PC-3 (cell line): ENCODE results near the gene RING1. TPM values are rescaled to one million over a fixed set of nuclear protein-coding genes. Genes with fewer than 3 reads are reported as not detected.

ENCODE experiments used
- ATAC-seq: fragments of 200-7000 bp; cut with Tn5 transposase; 2 replicates; pipeline ENCODE4 v1.9.1; 2020; ENCODE audit warnings: mild to moderate bottlenecking, moderate library complexity
- BruUV-seq: library from RNA; stranded (reverse); fragments of 400-500 nt; replicated peaks from 2 replicates; lab custom pipeline; 2021; lab: Mats Ljungman, UMichigan
- CTCF ChIA-PET: fragments of 300-600 bp; sonication (Branson Sonifier 250); formaldehyde crosslinking; loops from one replicate; lab custom pipeline; 2022; ENCODE audit warnings: antibody characterized with exemption; lab: Charles Lee
- POLR2A ChIA-PET: fragments of 300-600 bp; sonication (Branson Sonifier 250); formaldehyde crosslinking; loops from one replicate; lab custom pipeline; 2022; ENCODE audit warnings: antibody characterized with exemption; ENCODE audit not compliant: unreplicated experiment; lab: Charles Lee
- DNase-seq: peaks from one replicate; pipeline ENCODE4 v3.0.0-alpha.2; 2015
- H2AFZ ChIP-seq: fragments of 300-600 bp; sonication (generic); 2 replicates; pipeline ENCODE4 v1.6.0; 2016; ENCODE audit warnings: antibody characterized with exemption, low read length
- H3F3A ChIP-seq: fragments of 300-600 bp; sonication (generic); one replicate; pipeline ENCODE4 v1.6.0; 2017; ENCODE audit warnings: antibody characterized with exemption, low read length, control low read depth, mild to moderate bottlenecking; ENCODE audit not compliant: unreplicated experiment
- H3K27ac ChIP-seq: fragments of 300-600 bp; sonication (generic); 2 replicates; pipeline ENCODE4 v1.5.1; 2016; ENCODE audit warnings: mild to moderate bottlenecking, low read length
- H3K27me3 ChIP-seq: fragments of 300-600 bp; sonication (generic); 2 replicates; pipeline ENCODE4 v1.6.1; 2016; ENCODE audit warnings: low read length, mixed read lengths
- H3K36me3 ChIP-seq: fragments of 300-600 bp; sonication (generic); 2 replicates; pipeline ENCODE4 v1.6.1; 2016; ENCODE audit warnings: low read depth, mixed run types, low read length, mixed read lengths
- H3K4me1 ChIP-seq: fragments of 300-600 bp; sonication (generic); 2 replicates; pipeline ENCODE4 v1.5.1; 2016; ENCODE audit warnings: low read length; ENCODE audit not compliant: insufficient read depth
- H3K4me2 ChIP-seq: fragments of 300-600 bp; sonication (generic); 2 replicates; pipeline ENCODE4 v1.6.0; 2016; ENCODE audit warnings: low read length
- H3K4me3 ChIP-seq: fragments of 300-600 bp; sonication (generic); 2 replicates; pipeline ENCODE4 v1.5.1; 2016; ENCODE audit warnings: mild to moderate bottlenecking, low read length, mixed read lengths
- H3K79me2 ChIP-seq: fragments of 300-600 bp; sonication (generic); 2 replicates; pipeline ENCODE4 v1.6.1; 2017; ENCODE audit warnings: low read length, mixed read lengths
- H3K9ac ChIP-seq: fragments of 300-600 bp; sonication (generic); 2 replicates; pipeline ENCODE4 v1.6.0; 2016; ENCODE audit warnings: mild to moderate bottlenecking, low read length
- H3K9me2 ChIP-seq: fragments of 300-600 bp; sonication (generic); replicated peaks from 2 replicates; pipeline ENCODE4 v1.6.1; 2016; ENCODE audit warnings: mixed run types, low read length, mixed read lengths
- H3K9me3 ChIP-seq: fragments of 300-600 bp; sonication (generic); 2 replicates; pipeline ENCODE4 v1.6.1; 2016; ENCODE audit warnings: low read length, mixed read lengths
- H4K20me1 ChIP-seq: fragments of 300-600 bp; sonication (generic); 2 replicates; pipeline ENCODE4 v1.6.1; 2016; ENCODE audit warnings: low read length, mixed read lengths
- EZH2 ChIP-seq: fragments of 300-600 bp; sonication (generic); IDR thresholded peaks from one replicate; pipeline ENCODE4 v1.6.1; 2017; ENCODE audit warnings: antibody characterized with exemption, mild to moderate bottlenecking, low read length; ENCODE audit not compliant: unreplicated experiment
- EZH2phosphoT487 ChIP-seq: fragments of 300-600 bp; sonication (generic); IDR thresholded peaks from 2 replicates; pipeline ENCODE4 v1.6.1; 2018; ENCODE audit warnings: mild to moderate bottlenecking, antibody characterized with exemption, low read length, borderline replicate concordance
- intact Hi-C: fragments of 100-400 bp; cut with micrococcal nuclease; formaldehyde crosslinking; loops from 2 replicates; pipeline ENCODE4 v1.9.0; 2023
- total RNA-seq: library from RNA; depleted of rRNA; stranded (reverse); fragments of >200 nt; gene quantifications from 2 replicates; pipeline ENCODE4 v1.2.3, GENCODE V29; 2014
- TF ChIP-seq, protein P1 (sequence below): fragments of 300-600 bp; sonication (generic); conservative IDR thresholded peaks from 2 replicates; pipeline ENCODE4 v1.5.1; 2017; ENCODE audit warnings: antibody characterized with exemption, low read depth, mild to moderate bottlenecking, low read length

Gene RING1
- total RNA-seq, 1 experiment from 2014 or later, result 23.3 TPM

- no TSS peak for BruUV-seq
- ChIA-PET CTCF (no interaction called here), POLR2A (no interaction called here)
- no peaks in the 10 kb centered on the region for H3K9me2 ChIP-seq
- no peak overlapping the region for H3K9ac ChIP-seq
- peaks cover 30% of the 10 kb centered on the region for H3K4me1 ChIP-seq
- no peaks in the 10 kb centered on the region for H3K9me3 ChIP-seq
- ATAC-seq, result no peak
- peaks cover 7% of the 10 kb centered on the region for H3F3A ChIP-seq
- H3K36me3 ChIP-seq, result no peaks in the 10 kb centered on the region
- intact Hi-C loops, result loop anchor here (2.0 kb wide), 1 partner anchor 47 kb away; the partner anchor contains the start of gene RGL2
- H2AFZ ChIP-seq, result no peak overlapping the region
- no peaks in the 10 kb centered on the region for H3K27me3 ChIP-seq
- H3K27ac ChIP-seq, result no peak overlapping the region
- H3K4me2 ChIP-seq, result no peak overlapping the region
- no peak for DNase-seq
- TF ChIP-seq, protein P1, sequence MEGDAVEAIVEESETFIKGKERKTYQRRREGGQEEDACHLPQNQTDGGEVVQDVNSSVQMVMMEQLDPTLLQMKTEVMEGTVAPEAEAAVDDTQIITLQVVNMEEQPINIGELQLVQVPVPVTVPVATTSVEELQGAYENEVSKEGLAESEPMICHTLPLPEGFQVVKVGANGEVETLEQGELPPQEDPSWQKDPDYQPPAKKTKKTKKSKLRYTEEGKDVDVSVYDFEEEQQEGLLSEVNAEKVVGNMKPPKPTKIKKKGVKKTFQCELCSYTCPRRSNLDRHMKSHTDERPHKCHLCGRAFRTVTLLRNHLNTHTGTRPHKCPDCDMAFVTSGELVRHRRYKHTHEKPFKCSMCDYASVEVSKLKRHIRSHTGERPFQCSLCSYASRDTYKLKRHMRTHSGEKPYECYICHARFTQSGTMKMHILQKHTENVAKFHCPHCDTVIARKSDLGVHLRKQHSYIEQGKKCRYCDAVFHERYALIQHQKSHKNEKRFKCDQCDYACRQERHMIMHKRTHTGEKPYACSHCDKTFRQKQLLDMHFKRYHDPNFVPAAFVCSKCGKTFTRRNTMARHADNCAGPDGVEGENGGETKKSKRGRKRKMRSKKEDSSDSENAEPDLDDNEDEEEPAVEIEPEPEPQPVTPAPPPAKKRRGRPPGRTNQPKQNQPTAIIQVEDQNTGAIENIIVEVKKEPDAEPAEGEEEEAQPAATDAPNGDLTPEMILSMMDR, result no peak
- TF ChIP-seq EZH2phosphoT487, result no peak
- no peak for TF ChIP-seq EZH2
- no peak overlapping the region for H3K4me3 ChIP-seq
- no peaks in the 10 kb centered on the region for H4K20me1 ChIP-seq
- no peaks in the 10 kb centered on the region for H3K79me2 ChIP-seq
Measured at GRCh38 chr6:33251395-33252012, 43.2 kb downstream of the RING1 start.

DNA sequence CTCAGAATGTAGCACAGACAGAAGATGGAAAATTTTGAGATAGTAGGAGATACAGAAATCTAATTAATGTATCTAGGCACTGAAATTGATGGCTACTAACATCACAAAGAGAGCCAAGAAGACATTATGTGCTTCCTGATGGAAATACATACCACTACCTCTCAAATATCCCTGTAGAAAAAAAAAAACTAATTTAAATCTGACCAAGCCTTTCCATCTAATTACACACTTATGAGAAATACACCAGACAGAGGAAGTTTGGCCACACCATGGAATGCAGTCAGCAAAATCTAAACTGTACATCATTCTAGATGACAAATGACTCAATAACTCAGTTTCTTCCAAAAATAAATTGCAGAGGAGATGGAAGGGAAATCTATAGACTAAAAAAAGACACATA is 44.5 kb downstream of the RING1 start:
- Histone ChIP-seq H3K4me1 (peaks cover 30% of the 10 kb centered on the region), H3K9me2 (no peaks in the 10 kb centered on the region), H2AFZ (no peak overlapping the region), H3K27me3 (no peaks in the 10 kb centered on the region), H3F3A (peaks cover 7% of the 10 kb centered on the region), H3K9me3 (no peaks in the 10 kb centered on the region), H4K20me1 (no peaks in the 10 kb centered on the region), H3K4me2 (no peak overlapping the region), H3K36me3 (peaks cover 3% of the 10 kb centered on the region; the same call in 1 of the 2 replicates), H3K4me3 (no peak overlapping the region), H3K27ac (no peak overlapping the region), H3K79me2 (0 out of 2 replicates have a peak, but pooled peaks cover 2% of the 10 kb centered on the region), H3K9ac (no peak overlapping the region)
- ATAC-seq, result no peak
- intact Hi-C loops, result no loop called here
- no peak for DNase-seq
- no TSS peak for BruUV-seq
- POLR2A ChIA-PET, result no interaction called here
- TF ChIP-seq EZH2phosphoT487 (no peak), EZH2 (no peak)
- TF ChIP-seq, protein P1, result no peak
- CTCF ChIA-PET, result no interaction called here

DNA sequence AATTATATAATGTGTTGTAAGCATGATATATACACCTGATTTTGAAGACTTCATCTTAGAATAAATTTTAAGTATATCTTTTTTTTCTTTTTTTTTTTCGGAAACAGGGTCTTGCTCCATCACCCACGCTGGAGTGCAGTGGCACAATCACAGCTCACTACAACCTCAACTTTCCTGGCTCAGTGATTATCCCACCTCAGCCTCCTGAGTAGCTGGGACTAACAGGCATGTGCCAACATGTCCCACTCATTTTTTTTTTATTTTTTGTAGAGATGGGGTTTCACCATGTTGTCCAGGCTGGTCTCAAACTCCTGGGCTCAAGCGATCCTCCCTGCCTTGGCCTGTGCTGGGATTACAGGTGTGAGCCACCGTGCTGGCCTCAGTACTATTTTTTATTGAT is 46.3 kb downstream of the RING1 start:
- no TSS peak for BruUV-seq
- H3K4me2 ChIP-seq, result no peak overlapping the region
- H2AFZ ChIP-seq, result no peak overlapping the region
- H3K27me3 ChIP-seq, result no peaks in the 10 kb centered on the region
- H3K79me2 ChIP-seq, result 0 out of 2 replicates have a peak, but pooled peaks cover 2% of the 10 kb centered on the region
- H4K20me1 ChIP-seq, result no peaks in the 10 kb centered on the region
- CTCF ChIA-PET, result no interaction called here
- H3K9me2 ChIP-seq, result no peaks in the 10 kb centered on the region
- DNase-seq, result no peak
- peaks cover 14% of the 10 kb centered on the region for H3F3A ChIP-seq
- peaks cover 30% of the 10 kb centered on the region for H3K4me1 ChIP-seq
- ATAC-seq, result no peak
- no peak for TF ChIP-seq EZH2
- no peak for TF ChIP-seq EZH2phosphoT487
- TF ChIP-seq, protein P1, result no peak
- H3K9me3 ChIP-seq, result no peaks in the 10 kb centered on the region
- POLR2A ChIA-PET, result no interaction called here
- intact Hi-C loops, result no loop called here
- no peak overlapping the region for H3K27ac ChIP-seq
- H3K4me3 ChIP-seq, result no peak overlapping the region
- H3K9ac ChIP-seq, result no peak overlapping the region
- H3K36me3 ChIP-seq, result peaks cover 8% of the 10 kb centered on the region; the same call in 1 of the 2 replicates
